ENCODE measurements around the gene AMMECR1L. TPM values are rescaled to one million over a fixed set of nuclear protein-coding genes. Genes with fewer than 3 reads are reported as not detected.
"Not testable (repeated sequence)": the region's sequence is repeated elsewhere in the genome, so short reads cannot be mapped to it uniquely, and the experiment has no call there.

Gene AMMECR1L
- total RNA-seq = 17.2 TPM
- long read RNA-seq, full-length matches to known transcripts = 4 of 19 reads
- long read RNA-seq, partial matches to known transcripts = 2 of 19 reads
- long read RNA-seq, other reads (novel, unspliced or antisense) = 13 of 19 reads

GRCh38 chr2:127885780-127886592, at the start of gene AMMECR1L:
Gene AMMECR1L, minus strand, starts transcription at chr2:127885956. Its CDS starts 11,722 bp downstream, at chr2:127874234.
- Histone ChIP-seq H3K36me3 (peaks cover 21% of the 10 kb centered on the region), H3K4me3 (peak within 1 kb of the TSS; percentile 66), H3K27ac (peak within 1 kb of the TSS; percentile 91), H3K4me1 (peaks cover 22% of the 10 kb centered on the region)
- ATAC-seq = peak; percentile 96
- intact Hi-C loops (cut with DNase I); H3K27me3 ChIP-seq; H3K9me3 ChIP-seq: not testable (repeated sequence)
- peak; percentile 91 for DNase-seq

- H3K4me1 ChIP-seq = no peaks in the 10 kb centered on the region
- intact Hi-C loops (cut with DNase I) = no loop called here
- H3K4me3 ChIP-seq = no peak overlapping the region
- H3K9me3 ChIP-seq = no peaks in the 10 kb centered on the region
- ATAC-seq (no peak), DNase-seq (no peak)
- no peaks in the 10 kb centered on the region for H3K27me3 ChIP-seq
- no peak for TF ChIP-seq CTCF (IDR thresholded peaks at IDR 0.05)
- H3K27ac ChIP-seq = no peak overlapping the region
- H3K36me3 ChIP-seq = no peaks in the 10 kb centered on the region
Measured at GRCh38 chr2:127935337-127935736, 49.6 kb upstream of the AMMECR1L start.

- Histone ChIP-seq H3K4me3 (no peak overlapping the region), H3K4me1 (no peaks in the 10 kb centered on the region), H3K36me3 (no peaks in the 10 kb centered on the region), H3K27me3 (no peaks in the 10 kb centered on the region), H3K9me3 (no peaks in the 10 kb centered on the region), H3K27ac (no peak overlapping the region)
- no peak for TF ChIP-seq CTCF (IDR thresholded peaks at IDR 0.05)
- DNase-seq = no peak
- no peak for ATAC-seq
- intact Hi-C loops (cut with DNase I) = no loop called here
Measured at GRCh38 chr2:127932199-127932876, 46.6 kb upstream of the AMMECR1L start.

GRCh38 chr2:127929449-127929848, 43.7 kb upstream of the AMMECR1L start:
- no peak for DNase-seq
- H3K4me1 ChIP-seq = no peaks in the 10 kb centered on the region
- intact Hi-C loops (cut with DNase I) = no loop called here

GRCh38 chr2:127927384-127927783, 41.6 kb upstream of the AMMECR1L start:
- H3K9me3 ChIP-seq = no peaks in the 10 kb centered on the region
- H3K36me3 ChIP-seq = no peaks in the 10 kb centered on the region
- no peak overlapping the region for H3K27ac ChIP-seq
- no peak overlapping the region for H3K4me3 ChIP-seq
- ATAC-seq = no peak
- intact Hi-C loops (cut with DNase I) = no loop called here
- no peak for DNase-seq
- no peaks in the 10 kb centered on the region for H3K27me3 ChIP-seq
- H3K4me1 ChIP-seq = no peaks in the 10 kb centered on the region
- TF ChIP-seq CTCF (IDR thresholded peaks at IDR 0.05) = no peak

More at GRCh38 chr2:127929449-127929848, 43.7 kb upstream of the AMMECR1L start:
- no peaks in the 10 kb centered on the region for H3K27me3 ChIP-seq
- TF ChIP-seq CTCF (IDR thresholded peaks at IDR 0.05) = no peak
- no peaks in the 10 kb centered on the region for H3K9me3 ChIP-seq
- H3K4me3 ChIP-seq = no peak overlapping the region
- H3K36me3 ChIP-seq = no peaks in the 10 kb centered on the region
- ATAC-seq = no peak
- H3K27ac ChIP-seq = no peak overlapping the region

- H3K4me3 ChIP-seq = no peak overlapping the region
- no peaks in the 10 kb centered on the region for H3K27me3 ChIP-seq
- H3K9me3 ChIP-seq = no peaks in the 10 kb centered on the region
- intact Hi-C loops (cut with DNase I) = no loop called here
- DNase-seq (no peak), ATAC-seq (no peak)
- no peak overlapping the region for H3K27ac ChIP-seq
- no peaks in the 10 kb centered on the region for H3K4me1 ChIP-seq
- no peak for TF ChIP-seq CTCF (IDR thresholded peaks at IDR 0.05)
- no peaks in the 10 kb centered on the region for H3K36me3 ChIP-seq
Measured at GRCh38 chr2:127917916-127918315, 32.2 kb upstream of the AMMECR1L start.
